Inflammatory macrophage treated with lipopolysaccharide for 1 hour (primary cell): ENCODE results near the gene SLC35G6.
A peak's percentile ranks its signal among the peaks of the same experiment; 100 is the strongest.
"Not testable (repeated sequence)": the region's sequence is repeated elsewhere in the genome, so short reads cannot be mapped to it uniquely, and the experiment has no call there.

Source experiments
- DNase-seq, 2 donors: peaks; one replicate each; pipeline ENCODE4 v3.0.0-alpha.2; 2020 to 2022

The SLC35G6 gene

DNA sequence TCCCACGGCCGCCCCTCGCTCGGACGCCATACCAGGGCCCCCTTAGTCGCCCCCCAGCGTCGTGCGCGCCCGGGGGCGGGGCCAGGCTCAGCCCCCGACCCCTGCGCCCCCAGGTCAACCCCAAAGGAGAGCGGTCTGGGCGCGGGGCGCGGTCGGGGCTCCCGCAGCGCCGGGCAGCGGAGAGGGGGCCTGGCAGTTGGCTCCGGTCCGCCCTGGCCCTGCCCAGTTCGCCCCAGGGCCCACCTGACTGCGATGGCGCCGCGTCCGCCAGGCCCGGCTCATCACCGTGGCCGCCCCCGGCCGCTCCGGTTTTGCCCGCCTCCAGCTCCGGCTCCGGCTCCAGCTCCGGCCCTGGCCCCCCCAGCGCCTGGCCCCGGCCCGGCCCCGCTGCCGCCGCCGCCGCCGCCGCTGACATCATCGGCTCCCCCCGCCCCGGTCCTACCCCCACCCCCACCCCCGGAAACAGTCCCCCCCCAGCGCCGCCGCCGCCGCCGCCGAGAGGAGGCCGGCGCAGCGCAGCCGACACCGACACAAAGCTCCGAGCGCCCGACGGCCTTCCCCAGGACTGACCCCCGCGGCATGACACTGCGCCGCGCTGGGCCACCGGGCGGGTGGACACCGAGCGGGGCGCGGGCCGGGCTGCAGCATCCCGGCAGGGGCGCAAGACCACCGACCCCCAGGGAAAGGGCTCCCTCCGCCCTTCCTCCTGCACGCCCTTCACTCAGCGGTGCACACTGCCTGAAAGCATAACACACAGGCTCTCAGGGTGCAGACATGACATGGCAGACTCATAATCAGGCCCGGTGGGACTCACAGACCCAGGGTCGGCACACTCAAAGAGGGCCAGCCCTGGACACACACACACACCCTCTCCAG is 1.8 kb upstream of the SLC35G6 start, which contains the start of gene ZBTB4:
TSS of gene ZBTB4 (minus strand) at position 419 of the 876 bp plus-strand sequence. CDS start 12,830 bp downstream, outside the sequence.
- DNase-seq, result no peak

DNA sequence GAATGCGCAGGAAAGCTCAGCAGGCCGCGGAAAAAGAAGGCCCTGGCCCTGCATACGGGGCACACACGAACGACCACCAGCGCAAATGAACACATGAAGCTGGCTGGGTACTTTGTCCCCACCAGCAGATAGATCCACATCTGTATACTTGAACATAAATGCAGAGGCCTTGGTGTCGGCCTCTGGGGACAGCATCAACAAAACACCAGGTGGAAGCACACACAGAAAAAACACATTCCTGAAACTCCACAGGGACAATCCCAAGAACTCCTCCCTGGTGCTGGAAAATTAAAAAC is 1.2 kb upstream of the SLC35G6 start:
- no peak for DNase-seq

- DNase-seq, result not testable (repeated sequence)
These were observed 846 bp downstream of the SLC35G6 start for GRCh38 chr17:7481842-7482741.

DNA sequence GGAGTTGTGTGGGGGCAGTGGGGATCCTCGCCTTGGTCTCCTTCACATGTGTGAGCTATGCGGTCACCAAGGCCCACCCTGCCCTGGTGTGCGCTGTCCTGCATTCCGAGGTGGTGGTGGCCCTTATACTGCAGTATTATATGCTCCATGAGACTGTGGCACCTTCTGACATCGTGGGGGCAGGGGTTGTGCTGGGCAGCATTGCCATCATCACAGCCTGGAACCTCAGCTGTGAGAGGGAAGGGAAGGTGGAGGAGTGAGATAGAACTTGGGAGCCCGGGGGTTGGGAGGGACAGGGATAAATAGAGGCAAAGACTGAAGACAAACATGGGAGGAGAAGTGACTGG is 1.5 kb downstream of the SLC35G6 start:
- not testable (repeated sequence) for DNase-seq

DNA sequence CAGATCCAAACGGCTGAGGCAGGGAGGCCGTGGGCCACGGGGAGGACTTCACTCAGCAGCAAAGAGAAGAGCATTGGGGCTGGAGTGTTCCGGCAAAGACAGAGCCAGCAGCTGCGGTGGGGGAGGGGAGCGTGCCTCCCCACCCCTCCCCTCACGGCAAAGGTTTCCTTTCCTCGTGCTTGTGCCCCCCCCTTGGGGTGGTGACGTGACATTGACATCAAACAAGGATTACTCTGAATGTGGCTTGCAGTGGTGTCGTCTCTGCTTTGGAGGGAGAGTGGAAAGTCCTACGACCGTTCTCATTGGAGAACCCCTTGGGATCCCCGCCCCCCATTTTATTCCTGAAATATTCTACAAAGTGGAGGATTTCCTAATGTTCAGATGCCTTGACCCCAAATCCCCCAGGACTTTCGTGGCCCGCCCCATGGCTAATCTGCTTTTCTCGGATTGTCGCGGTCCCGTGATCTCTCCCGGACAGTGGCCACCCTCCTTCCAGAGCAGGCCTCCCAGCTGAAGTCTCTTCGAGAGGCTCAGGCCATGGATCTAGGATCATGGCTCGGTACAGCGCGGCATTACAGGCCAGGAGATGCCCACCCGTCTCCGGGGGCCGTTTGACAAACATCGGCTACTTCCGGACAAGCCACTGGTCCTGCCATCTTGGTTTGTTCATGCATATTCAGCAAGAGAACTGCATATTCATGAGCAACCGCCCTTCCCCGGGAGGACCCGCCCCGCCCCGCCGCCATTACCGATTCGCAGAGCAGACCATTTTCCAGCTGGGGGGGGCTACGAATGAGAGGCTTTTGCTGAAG is 2.2 kb downstream of the SLC35G6 start:
- peak; percentile 82 to 92 for DNase-seq

DNA sequence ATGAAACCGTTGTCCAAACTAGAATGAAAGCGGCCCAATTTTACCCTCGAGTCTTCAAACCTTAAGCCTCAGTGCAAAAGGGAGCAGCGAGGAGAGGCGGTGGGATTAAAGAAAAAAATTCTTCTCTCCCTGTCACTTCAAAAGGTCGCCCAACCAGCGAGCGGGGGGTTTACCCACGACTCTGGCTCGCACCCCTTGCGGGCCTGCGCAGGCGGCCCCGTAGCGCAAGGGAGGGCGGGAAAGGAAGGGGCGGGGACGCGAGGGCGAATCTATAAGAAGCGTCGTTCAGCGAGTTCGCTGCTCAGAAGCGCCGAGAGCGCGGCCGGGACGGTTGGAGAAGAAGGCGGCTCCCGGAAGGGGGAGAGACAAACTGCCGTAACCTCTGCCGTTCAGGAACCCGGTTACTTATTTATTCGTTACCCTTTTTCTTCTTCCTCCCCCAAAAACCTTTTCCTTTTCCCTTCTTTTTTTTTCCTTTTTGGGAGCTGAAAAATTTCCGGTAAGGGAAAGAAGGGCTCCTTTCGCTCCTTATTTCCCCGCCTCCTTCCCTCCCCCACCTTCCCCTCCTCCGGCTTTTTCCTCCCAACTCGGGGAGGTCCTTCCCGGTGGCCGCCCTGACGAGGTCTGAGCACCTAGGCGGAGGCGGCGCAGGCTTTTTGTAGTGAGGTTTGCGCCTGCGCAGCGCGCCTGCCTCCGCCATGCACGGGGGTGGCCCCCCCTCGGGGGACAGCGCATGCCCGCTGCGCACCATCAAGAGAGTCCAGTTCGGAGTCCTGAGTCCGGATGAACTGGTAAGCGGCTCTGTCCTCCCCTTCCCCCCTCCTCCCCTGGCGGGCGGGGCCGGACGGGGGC is 3.0 kb downstream of the SLC35G6 start, which contains the start of gene POLR2A:
TSS of gene POLR2A (plus strand) at position 300 of the 852 bp plus-strand sequence.
- peak; percentile 93 to 99 for DNase-seq

DNA sequence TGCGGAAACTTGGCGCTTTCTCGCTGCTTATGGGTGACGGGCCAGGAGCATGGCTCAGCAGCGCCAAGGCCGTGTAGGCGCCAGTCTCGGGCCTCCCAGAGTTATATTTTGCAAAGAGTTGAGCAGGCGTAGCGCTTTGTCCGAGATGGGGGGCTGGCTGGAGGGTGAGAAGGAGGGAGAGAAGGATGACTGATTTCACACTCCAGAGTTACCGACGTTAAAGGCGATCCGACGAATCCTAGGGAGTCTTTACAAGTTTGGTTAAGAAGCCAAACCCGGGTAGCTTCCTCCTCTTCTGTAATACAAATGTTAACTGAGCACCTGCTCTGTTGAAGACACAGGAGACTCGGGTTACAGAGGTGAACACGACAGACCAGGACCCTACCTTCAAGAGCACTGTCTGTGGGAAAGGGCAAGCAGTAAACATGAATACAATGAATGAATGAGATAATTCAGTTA is 3.7 kb downstream of the SLC35G6 start:
- DNase-seq, result no peak

- DNase-seq, result no peak
These were observed 4.9 kb downstream of the SLC35G6 start for GRCh38 chr17:7486181-7486580.

GRCh38 chr17:7490144-7490543 is 8.9 kb downstream of the SLC35G6 start:
- no peak for DNase-seq

DNA sequence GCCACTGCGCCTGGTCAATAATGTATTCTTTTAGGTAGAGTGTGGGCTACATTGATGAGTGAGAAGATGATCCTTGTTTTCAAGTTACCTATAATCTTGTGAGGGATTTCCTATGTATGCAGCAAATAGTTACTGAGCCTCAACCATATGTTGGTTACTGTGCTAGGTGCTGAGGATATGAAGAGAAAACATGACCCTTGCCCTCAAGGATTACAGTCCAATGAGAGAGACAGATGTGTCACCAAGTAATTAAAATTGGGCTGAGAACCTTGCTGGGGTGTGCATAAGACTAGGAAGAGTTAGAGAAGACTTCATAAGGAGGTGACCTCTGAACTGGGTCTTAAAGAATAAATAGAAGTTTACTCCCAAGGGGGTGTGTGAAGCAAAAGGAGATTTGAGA is 10.3 kb downstream of the SLC35G6 start:
- no peak for DNase-seq

GRCh38 chr17:7493941-7494340 is 12.7 kb downstream of the SLC35G6 start:
- DNase-seq, result no peak

- no peak for DNase-seq
These were observed 14.7 kb downstream of the SLC35G6 start for GRCh38 chr17:7495906-7496434.

GRCh38 chr17:7496470-7497183 is 15.4 kb downstream of the SLC35G6 start:
- no peak for DNase-seq

GRCh38 chr17:7497228-7497627 is 16.0 kb downstream of the SLC35G6 start:
- no peak for DNase-seq

- DNase-seq, result no peak
These were observed 16.4 kb downstream of the SLC35G6 start for GRCh38 chr17:7497636-7498035.

- no peak for DNase-seq
These were observed 17.9 kb downstream of the SLC35G6 start for GRCh38 chr17:7499161-7499560.

DNA sequence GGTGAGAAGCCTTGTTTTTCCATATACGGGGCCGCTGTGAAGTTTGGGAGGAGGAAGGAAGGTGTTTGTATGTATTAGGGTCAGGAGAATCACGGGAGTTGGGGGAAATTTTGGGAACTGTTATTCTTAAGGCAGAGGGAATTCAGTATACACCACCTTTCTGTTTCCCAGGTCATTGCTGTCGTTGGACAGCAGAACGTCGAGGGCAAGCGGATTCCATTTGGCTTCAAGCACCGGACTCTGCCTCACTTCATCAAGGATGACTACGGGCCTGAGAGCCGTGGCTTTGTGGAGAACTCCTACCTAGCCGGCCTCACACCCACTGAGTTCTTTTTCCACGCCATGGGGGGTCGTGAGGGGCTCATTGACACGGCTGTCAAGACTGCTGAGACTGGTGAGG is 20.5 kb downstream of the SLC35G6 start:
- DNase-seq, result no peak

DNA sequence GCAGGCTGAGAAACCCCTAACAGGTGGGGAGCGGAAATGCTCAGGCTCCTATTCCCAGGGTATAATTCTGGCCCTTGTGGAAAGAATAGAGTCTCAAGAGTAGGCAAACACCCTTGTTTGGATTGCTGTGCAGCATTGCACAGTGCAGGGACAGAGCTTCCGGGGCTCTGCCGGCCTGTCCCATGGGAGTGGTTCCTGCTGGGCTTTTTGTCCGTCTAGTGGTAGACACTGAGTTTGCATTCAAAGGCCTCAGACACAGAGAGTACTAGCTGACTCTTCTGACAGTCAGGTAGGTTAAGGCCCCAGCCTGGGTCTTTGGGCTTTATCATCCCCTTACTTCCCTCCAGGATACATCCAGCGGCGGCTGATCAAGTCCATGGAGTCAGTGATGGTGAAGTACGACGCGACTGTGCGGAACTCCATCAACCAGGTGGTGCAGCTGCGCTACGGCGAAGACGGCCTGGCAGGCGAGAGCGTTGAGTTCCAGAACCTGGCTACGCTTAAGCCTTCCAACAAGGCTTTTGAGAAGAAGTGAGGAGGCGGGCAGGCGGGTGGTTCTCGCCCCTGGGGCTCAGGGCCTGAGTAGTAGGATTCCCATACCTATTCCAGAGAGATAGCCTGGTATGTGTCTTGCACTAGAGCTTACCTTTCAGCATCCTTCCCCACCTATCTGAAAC is 21.1 kb downstream of the SLC35G6 start:
- DNase-seq, result no peak

DNA sequence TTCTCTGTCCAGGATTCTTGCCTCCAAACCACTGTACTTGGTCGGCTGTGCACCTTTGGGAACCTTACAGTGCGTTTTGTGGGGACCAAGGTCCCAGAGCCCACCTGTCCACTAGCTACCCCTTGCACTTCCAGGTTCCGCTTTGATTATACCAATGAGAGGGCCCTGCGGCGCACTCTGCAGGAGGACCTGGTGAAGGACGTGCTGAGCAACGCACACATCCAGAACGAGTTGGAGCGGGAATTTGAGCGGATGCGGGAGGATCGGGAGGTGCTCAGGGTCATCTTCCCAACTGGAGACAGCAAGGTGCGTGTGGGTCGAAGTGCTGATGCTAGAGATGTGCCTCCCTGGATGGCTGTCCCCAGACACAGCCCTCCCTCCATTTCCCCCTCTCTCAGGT is 21.7 kb downstream of the SLC35G6 start:
- DNase-seq, result no peak

GRCh38 chr17:7503521-7503920 is 22.3 kb downstream of the SLC35G6 start:
- no peak for DNase-seq
